Stimulated activated CD4-positive, alpha-beta T cell treated with anti-CD3 and anti-CD28 coated beads, Interleukin-15, amount 100 ng/mL, for 24 hours (primary cell): ENCODE data around the gene CSF1.
A peak's percentile ranks its signal among the peaks of the same experiment; 100 is the strongest.

Experiments used
- DNase-seq: peaks from one replicate; pipeline ENCODE4 v3.0.0-alpha.2; 2020

Gene CSF1

DNA sequence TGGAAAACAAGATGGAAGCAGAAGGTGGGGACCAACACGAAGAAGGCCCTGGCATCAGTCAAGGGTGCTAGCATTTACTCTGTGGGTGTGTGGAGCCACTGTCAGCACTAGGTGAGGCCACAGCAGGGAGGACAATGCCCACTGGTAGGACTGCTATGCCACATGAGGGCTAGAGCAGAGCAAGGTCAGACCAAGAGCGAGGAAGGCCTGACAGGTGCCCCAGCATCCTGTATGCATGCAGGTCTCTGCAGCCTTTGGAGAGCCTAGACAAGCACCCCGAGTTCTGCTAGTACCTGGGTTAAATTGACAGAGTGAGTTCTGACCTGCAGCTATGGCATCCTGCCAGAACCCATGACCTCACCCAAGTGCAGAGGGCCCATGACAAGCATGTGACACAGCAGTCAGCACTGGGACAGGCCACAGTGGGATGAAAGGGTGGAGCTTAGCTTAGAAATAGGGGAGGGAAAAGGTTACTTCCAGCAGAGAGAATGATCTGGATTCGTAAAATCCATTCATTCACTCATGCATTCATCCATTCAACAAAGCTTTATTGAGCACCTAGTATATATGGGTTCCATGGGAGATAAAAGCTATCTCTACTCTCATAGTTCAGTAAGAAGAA is 9.0 kb upstream of the CSF1 start:
- peak; percentile 52 for DNase-seq

DNA sequence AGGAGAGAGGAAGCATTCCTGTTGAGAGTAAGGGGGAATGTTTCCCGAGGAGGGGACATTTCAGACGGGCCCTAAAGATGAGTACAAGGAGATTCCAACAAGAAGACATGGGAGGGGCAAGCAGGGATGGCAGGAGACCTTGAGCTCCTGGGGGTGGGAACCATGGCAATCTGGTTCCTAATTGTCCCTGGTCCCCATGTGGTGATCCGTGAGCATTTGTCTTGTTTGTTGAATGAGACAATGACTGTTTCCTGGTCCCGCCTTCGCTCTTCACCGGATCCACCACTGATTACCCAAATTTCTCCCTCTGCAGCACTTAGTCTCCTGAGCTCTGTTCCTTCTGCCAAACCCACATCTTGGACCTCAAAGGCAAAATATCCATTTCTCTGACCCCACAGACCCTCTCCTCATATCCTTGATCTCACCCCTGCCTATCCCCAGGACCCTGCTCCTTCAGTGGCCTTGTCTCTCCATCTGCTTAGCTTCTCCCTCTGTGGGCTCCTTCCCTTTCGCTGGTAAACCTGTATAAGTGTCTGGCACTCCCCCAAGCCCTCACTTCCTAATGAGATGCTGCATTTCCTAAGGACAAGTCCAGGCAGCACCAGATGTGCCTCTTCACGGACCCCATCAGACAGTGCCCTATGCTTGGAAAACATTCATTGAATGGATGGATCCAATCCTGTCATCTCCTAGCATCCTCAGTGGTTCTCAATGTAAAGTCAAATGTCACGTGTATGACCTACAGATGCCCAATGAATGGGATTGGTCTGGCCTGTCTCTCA is 8.3 kb upstream of the CSF1 start:
- DNase-seq: no peak

GRCh38 chr1:109903376-109903930 is 7.2 kb upstream of the CSF1 start:
- no peak for DNase-seq

DNA sequence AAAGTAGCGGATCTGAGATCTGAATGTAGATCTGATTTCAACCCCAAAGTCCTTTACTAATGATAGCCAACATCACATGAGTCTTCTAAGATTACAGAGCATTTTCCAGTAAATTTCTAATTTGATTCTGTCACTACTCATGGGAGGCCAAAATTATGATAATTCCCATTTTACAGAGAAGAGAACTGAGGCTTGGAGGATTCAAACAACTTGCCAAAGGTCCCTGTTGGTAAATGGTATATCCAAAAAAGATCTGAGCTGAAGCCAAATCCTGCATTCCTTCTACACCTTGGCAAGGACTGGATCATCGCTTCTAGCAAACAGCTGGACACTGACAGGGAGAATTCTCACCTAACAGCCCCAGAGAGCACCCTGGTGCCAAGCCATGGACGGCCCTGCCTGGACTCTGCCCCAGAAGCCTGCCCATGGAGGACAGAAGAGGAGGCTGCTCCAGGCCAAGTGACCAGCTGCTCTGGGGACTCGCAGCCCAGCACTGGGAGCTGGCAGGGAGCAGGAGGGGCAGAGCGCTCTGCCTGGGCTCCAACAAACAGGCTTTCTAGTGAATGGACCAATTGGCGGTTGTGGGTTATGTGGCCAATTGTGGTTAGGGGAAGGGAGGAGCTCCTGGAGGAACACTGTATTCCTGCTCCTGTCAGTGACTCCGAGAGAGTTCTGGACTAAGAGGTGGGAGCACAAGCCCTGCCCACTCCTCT is 6.4 kb upstream of the CSF1 start:
- DNase-seq: no peak

GRCh38 chr1:109905491-109905890 is 5.2 kb upstream of the CSF1 start:
- DNase-seq: no peak

GRCh38 chr1:109906160-109906838 is 4.3 kb upstream of the CSF1 start:
- peak; percentile 69 for DNase-seq

DNA sequence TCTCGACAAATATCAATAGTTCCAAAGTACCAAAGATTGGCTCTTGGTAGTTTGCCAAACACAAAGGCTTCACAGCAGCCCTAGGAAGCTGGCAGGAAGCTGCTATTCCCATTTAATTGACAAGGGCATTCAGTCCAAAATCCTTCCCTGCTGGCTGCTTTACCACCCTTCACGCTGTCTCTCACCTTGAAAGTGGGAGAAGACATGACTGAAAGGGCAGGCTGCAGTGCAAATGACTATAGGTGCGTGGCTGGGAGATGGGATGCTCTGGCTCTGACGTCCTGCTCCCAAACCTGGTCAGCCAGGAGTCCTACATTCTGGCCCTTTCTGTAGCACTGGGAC is 3.8 kb upstream of the CSF1 start:
- DNase-seq: no peak

DNA sequence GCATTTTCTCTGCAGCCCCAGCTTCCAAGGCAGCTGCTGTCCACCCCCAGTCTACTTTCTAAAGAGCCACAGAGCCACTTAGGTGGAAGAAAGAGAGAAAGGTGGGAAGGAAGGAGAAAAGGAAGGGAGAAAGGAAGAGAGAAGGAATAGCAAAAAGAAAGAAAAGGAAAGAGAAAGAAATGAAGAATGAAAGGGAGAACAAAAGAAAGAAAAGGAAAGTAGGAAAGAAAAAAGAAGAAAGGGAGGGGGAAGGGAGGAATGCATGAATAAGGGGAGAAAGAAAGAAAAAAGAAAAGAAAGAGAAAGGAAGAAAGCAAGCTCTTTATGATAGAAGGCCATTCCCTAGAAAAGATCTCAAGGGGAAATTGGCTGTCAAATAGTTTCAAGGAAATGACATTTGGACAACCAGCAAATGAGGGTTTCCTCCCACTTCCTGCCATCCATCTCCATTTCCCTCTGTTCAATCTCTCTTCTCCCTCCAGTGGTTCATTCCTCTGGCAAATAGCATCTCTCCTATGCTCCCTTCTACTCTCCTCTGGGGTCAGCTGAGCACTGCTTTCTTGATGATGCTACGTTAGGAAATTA is 3.4 kb upstream of the CSF1 start:
- DNase-seq: no peak

DNA sequence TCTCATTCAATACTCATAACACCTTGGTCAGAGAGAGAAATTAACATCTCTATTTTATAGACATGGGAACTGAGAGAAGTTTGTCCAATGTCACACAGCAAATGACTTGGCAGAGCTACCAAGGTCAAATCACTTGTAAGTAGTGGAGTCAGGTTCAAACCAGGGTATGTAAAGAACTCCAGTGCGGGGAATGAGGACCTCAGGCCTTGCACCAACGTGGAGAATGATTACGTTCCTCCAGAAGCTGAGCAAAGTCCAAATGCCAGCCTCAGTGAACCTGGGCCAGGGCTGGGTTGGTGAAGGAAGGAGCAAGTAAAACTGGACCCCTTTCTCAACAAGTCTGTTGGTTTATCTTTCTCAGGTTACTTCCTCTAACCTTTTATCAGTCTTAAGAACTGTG is 1.8 kb upstream of the CSF1 start:
- DNase-seq: no peak

DNA sequence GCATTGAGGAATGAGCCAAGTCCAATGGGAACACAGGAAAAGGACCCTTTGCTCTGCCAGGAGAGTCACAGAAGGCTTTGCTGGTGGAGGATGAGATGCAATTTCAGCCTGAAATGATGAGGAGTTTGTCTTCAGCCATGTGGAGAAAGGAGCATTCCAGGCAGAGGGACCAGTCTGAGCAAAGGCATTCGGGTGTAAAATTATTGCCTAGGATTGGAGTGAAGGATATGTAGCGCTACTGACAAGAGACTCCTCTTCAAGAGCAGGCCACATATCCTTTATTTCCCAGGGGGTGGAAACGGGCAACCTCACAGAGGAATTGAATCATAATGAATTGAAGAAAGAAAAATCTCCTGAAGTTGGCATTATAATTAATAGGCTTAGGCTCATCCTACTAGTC is 1.1 kb upstream of the CSF1 start:
- DNase-seq: no peak

GRCh38 chr1:109910963-109911798 is 532 bp downstream of the CSF1 start:
- peak; percentile 47 for DNase-seq

DNA sequence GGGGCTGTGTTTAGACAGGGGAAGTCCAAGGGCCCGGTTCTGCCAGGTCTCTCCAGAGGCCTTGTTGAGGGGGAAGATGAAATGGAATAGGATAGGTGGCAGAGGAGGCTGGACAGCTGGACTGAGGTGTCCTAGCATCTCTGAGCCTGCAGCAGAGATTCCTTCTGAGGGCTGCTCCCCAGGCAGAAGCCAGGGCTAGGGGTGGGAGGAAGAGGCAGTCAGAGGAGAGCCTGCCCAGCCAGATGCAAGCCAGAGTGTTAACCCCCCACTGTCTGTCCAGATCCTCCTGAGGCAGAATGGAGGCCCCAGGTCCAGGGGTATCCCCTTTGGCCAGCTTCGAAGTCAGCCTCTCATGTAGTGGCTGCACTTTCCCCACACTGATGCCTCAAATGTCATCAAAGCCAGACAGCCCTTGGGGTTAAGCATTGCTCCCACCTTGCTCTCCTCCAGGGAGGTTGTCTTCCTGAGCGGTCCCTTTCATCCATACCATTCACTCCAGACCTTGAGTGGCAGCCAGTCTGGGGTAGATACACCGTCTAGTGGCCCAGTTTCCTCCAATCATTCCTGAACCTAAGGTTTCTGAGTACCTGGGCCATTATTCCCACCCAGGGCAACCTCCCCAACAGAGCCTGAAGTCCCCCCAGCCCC is 1.7 kb downstream of the CSF1 start:
- no peak for DNase-seq

GRCh38 chr1:109912873-109913272 is 2.2 kb downstream of the CSF1 start:
- no peak for DNase-seq

DNA sequence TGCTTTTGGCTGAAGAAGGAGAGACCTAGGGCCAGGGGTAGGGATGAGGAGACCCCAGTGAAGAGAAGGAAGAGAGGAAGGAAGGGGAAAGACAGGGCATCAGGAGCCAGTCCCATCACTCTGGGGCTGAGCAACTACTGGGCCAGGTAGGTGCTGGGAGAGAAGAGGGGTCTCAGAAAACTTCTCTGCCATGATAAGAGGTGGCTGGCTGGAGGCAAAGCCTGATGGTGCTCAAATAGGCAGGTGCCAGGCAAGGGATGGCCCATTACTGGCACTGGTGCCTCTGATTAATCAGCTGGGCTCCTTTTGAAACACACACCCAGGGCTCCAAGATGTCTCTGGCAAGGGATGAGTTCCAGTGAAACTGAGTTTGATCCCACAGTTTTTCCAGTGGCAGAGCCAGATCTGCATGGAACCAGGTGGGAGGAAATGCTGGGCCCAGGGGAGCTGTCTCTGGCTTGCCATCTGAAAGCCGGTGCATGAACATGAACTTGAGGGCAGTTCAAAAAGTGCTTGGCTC is 2.8 kb downstream of the CSF1 start:
- DNase-seq: no peak

- no peak for DNase-seq
Observed at GRCh38 chr1:109914587-109915240, 4.1 kb downstream of the CSF1 start.

- no peak for DNase-seq
Observed at GRCh38 chr1:109917051-109917767, 6.6 kb downstream of the CSF1 start.

DNA sequence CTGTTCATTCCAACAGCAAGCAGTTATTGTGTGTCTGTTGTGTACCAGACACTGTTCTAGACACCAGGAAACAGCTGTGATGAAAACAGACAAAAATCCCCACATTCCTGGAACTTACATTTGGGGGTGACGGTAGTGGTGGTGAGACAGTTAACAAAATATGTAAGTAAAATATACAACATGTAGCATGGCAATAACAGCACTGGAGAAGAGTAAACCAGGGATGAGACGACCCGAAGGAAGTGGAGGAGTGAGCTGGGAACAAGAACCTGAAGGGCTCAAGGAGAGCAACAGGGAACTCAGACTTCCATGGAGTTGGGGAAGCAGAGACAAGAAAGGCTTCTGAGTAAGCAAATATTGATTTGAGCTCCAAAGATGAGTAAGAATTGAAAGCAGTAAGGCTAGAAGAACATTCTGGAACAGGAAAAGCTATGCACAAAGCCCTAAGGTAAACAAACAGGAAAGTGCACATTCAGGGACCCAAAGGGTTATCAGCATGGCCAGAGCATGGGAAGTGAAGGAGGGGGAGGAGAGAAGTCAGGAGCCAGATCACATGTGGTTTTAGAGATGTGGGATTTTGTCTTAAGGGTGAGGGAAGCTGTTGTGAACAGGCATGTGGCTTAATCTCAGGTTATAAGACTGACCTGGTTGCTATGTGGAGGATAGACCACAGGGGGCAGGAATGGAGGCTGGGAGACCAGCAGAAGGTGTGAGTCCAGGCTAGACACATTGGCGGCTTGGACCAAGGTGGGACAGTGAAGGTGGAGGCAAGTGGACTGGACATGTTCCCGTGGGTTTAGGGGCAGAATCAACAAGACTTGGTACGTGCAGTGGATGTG is 7.3 kb downstream of the CSF1 start:
- DNase-seq: no peak

DNA sequence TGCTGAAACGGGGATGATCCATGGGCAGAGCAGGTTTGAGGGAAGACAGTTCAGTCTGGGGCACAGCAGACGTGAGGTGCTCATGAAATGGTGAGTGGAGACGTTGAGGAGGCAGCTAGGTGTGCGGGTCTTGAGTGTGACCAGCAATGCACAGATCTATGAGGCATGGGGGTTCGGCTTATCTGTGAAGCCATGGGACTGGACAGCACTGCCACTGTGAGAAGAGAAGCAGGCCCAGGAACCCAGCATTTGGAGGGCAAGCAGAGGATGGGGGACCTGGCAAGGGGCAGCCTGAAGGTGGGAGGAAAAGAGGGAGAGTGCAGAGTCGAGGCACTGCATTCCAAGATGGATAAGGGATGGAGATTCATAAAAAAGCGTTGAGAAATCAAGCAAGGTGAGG is 8.0 kb downstream of the CSF1 start:
- DNase-seq: no peak

DNA sequence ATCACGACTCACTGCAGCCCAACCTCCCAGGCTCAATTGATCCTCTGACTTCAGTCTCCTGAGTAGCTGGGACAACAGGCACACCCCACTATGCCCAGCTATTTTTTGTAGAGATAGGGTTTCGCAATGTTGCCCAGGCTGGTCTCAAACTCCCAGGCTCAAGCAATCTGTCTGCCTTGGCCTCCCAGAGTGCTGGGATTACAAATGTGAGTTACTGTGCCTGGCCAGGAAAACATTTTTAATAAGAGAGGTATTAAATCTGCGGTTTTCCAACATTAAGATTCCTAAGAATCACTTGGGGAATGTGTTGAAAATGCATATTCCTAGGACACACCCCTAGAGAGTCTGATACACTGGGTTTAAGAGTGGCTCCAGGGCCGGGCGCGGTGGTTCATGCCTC is 8.7 kb downstream of the CSF1 start:
- DNase-seq: no peak
